ENCODE measurements around the gene UBE3B. TPM values are rescaled to one million over a fixed set of nuclear protein-coding genes. Genes with fewer than 3 reads are reported as not detected.

UBE3B gene
- total RNA-seq, 4 donors from 2014 or later, result 42.7 to 49.9 (median 46.3) TPM

DNA sequence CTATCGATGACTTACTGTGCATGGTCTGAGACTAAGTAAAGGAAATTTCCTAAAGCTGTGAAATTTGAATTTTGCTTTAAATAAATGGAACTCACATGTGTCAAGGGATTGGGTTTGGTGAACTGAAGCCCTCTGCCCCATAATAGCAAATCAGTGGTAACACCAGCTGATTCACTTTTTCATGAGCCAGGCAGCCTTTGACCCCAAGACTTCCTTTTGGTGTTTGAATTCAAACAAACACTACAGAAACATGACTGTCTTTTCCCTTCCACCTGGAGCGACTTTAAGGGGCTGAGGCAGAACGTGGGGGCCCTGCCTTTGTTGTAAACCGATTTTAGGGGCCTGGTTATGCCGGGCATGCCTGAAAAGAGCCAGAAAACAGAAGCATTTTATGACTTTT, 29.2 kb upstream of the UBE3B start:
- no peak overlapping the region for H3K4me3 ChIP-seq (ENCODE audit: low read depth, poor library complexity, severe bottlenecking)
- WGBS, 2 donors, result 80 to 83% methylated on average over 5 of the region's 5 CpGs
- no peak for TF ChIP-seq POLR2A (IDR thresholded peaks at IDR 0.05)
- TF ChIP-seq, protein P1, sequence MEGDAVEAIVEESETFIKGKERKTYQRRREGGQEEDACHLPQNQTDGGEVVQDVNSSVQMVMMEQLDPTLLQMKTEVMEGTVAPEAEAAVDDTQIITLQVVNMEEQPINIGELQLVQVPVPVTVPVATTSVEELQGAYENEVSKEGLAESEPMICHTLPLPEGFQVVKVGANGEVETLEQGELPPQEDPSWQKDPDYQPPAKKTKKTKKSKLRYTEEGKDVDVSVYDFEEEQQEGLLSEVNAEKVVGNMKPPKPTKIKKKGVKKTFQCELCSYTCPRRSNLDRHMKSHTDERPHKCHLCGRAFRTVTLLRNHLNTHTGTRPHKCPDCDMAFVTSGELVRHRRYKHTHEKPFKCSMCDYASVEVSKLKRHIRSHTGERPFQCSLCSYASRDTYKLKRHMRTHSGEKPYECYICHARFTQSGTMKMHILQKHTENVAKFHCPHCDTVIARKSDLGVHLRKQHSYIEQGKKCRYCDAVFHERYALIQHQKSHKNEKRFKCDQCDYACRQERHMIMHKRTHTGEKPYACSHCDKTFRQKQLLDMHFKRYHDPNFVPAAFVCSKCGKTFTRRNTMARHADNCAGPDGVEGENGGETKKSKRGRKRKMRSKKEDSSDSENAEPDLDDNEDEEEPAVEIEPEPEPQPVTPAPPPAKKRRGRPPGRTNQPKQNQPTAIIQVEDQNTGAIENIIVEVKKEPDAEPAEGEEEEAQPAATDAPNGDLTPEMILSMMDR (IDR thresholded peaks at IDR 0.05), result no peak
- DNase-seq (ENCODE audit: low spot score in 2 of 2), result no peak
- intact Hi-C loops (cut with DNase I; ENCODE audit: low total_unique reads), result no loop called here

DNA sequence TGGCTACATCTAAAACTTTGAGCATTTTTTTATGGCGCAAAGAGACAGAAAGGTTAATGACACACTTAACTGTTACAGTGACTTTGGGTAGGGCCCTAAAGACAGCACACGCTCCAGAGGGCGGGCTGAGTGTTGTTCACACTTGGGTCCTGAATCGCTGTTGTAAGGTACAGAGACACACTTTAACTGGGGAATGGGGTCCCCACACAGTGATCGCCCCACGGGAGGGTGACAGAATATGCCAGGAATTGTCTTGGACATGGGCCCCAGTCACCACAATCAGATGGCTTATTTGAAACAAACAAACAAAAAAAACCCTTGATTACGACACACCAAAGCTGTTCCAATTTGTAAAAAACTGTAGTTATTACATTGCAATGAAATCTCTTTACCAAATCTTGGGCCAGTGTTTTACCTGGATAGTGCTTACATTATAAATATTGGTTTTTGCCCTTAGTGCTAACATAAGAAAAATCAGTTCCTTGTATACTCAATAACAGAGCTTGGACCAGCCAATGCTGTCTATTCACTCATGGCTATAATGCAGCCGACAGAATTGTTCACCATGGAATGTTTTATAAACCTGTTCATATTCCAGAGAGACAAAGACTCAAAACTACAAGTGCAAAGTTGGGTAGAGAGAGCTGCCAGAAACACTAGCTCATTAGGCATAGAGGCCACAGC, 28.6 kb upstream of the UBE3B start:
- intact Hi-C loops (cut with DNase I; ENCODE audit: low total_unique reads), result no loop called here
- WGBS, 2 donors, result 91 to 94% methylated on average over 8 of the region's 8 CpGs
- no peak for DNase-seq (ENCODE audit: low spot score in 2 of 2)
- TF ChIP-seq, protein P1 (IDR thresholded peaks at IDR 0.05), result no peak
- TF ChIP-seq POLR2A (IDR thresholded peaks at IDR 0.05), result no peak
- H3K4me3 ChIP-seq (ENCODE audit: low read depth, poor library complexity, severe bottlenecking), result no peak overlapping the region

DNA sequence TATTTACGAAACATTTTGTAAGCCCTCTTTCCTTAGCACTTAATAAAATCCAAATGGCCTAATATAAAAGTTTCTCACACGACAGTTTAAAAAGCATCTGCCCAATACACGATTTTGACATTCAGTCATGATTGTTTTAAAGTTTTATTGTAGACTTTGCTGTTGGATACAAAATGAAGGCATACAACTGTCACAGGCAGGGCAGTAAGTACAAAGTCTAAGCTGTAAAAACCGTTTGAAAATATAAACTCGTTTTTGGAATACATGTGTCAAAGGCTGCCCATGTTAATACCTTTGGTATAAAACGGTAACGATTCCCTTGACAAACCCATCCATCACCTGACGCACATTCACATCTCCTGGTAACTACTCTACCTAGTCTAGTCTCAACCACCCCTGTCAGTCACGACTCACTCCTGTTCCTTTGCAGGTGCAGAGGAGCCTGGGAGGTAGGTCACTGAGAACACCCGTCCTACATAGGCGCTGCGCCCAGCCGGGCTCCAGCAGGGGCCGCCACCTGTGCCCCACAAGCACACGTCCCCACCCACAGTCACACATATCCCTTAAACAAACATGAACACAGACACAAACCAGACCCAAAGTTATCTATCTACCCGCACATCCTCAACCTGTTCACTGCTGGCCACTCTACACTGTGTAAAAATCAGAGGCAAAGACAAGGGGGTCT, 27.4 kb upstream of the UBE3B start:
- no peak for DNase-seq (ENCODE audit: low spot score in 2 of 2)
- H3K4me3 ChIP-seq (ENCODE audit: low read depth, poor library complexity, severe bottlenecking), result no peak overlapping the region
- intact Hi-C loops (cut with DNase I; ENCODE audit: low total_unique reads), result no loop called here
- WGBS, 2 donors, result 81 to 82% methylated on average over 16 of the region's 16 CpGs
- no peak for TF ChIP-seq POLR2A (IDR thresholded peaks at IDR 0.05)
- TF ChIP-seq, protein P1 (IDR thresholded peaks at IDR 0.05), result no peak

- intact Hi-C loops (cut with DNase I; ENCODE audit: low total_unique reads), result no loop called here
- no peak for TF ChIP-seq POLR2A (IDR thresholded peaks at IDR 0.05)
- TF ChIP-seq, protein P1 (IDR thresholded peaks at IDR 0.05), result no peak
- WGBS, 2 donors, result 72 to 90% methylated on average over 4 of the region's 4 CpGs
- no peak overlapping the region for H3K4me3 ChIP-seq (ENCODE audit: low read depth, poor library complexity, severe bottlenecking)
- DNase-seq (ENCODE audit: low spot score in 2 of 2), result no peak
Measured at GRCh38 chr12:109450980-109451379, 26.5 kb upstream of the UBE3B start.

GRCh38 chr12:109451400-109451799, 26.0 kb upstream of the UBE3B start:
- intact Hi-C loops (cut with DNase I; ENCODE audit: low total_unique reads), result no loop called here
- DNase-seq (ENCODE audit: low spot score in 2 of 2), result no peak
- WGBS, 2 donors, result 90 to 94% methylated on average over 23 of the region's 23 CpGs

More at GRCh38 chr12:109451400-109451799, 26.0 kb upstream of the UBE3B start:
- no peak overlapping the region for H3K4me3 ChIP-seq (ENCODE audit: low read depth, poor library complexity, severe bottlenecking)
- TF ChIP-seq, protein P1 (IDR thresholded peaks at IDR 0.05), result no peak
- no peak for TF ChIP-seq POLR2A (IDR thresholded peaks at IDR 0.05)

Data from lower leg skin (tissue), 4 donors.